Left forelimb (tissue), 1 donor: ENCODE data around the gene ETV7.
"Not testable (repeated sequence)": the region's sequence is repeated elsewhere in the genome, so short reads cannot be mapped to it uniquely, and the experiment has no call there.

Experiments
- DNase-seq: peaks from one replicate; pipeline ENCODE4 v3.0.0-alpha.2; 2018; ENCODE audit warnings: low spot score

The ETV7 gene

GRCh38 chr6:36364061-36364635 lies 23.3 kb downstream of the ETV7 start:
- not testable (repeated sequence) for DNase-seq

GRCh38 chr6:36363371-36363752 lies 24.1 kb downstream of the ETV7 start:
- peak; percentile 59 for DNase-seq

- DNase-seq: peak; percentile 53
Observed at GRCh38 chr6:36362551-36363370, 24.7 kb downstream of the ETV7 start.

- DNase-seq: peak; percentile 8
Observed at GRCh38 chr6:36361071-36361470, 26.4 kb downstream of the ETV7 start.

GRCh38 chr6:36360241-36361054 lies 27.0 kb downstream of the ETV7 start:
- peak; percentile 87 for DNase-seq

- DNase-seq: peak; percentile 49
Observed at GRCh38 chr6:36358226-36358915, 29.1 kb downstream of the ETV7 start.

- no peak for DNase-seq
Observed at GRCh38 chr6:36357872-36358225, 29.6 kb downstream of the ETV7 start.

- DNase-seq: peak; percentile 20
Observed at GRCh38 chr6:36355819-36356218, 31.6 kb downstream of the ETV7 start.

- DNase-seq: peak; percentile 30
Observed at GRCh38 chr6:36353411-36353915, 34.0 kb downstream of the ETV7 start.

GRCh38 chr6:36352477-36353157 lies 34.9 kb downstream of the ETV7 start:
- no peak for DNase-seq

GRCh38 chr6:36350681-36351571 lies 36.5 kb downstream of the ETV7 start:
- no peak for DNase-seq

- no peak for DNase-seq
Observed at GRCh38 chr6:36350082-36350481, 37.4 kb downstream of the ETV7 start.

GRCh38 chr6:36349240-36349639 lies 38.2 kb downstream of the ETV7 start:
- DNase-seq: no peak

- DNase-seq: no peak
Observed at GRCh38 chr6:36347621-36348020, 39.8 kb downstream of the ETV7 start.

GRCh38 chr6:36346486-36347273 lies 40.8 kb downstream of the ETV7 start:
- peak; percentile 51 for DNase-seq

GRCh38 chr6:36345681-36346466 lies 41.6 kb downstream of the ETV7 start:
- no peak for DNase-seq

GRCh38 chr6:36343109-36343680 lies 44.3 kb downstream of the ETV7 start:
- no peak for DNase-seq
